Activated CD4-positive, alpha-beta T cell treated with anti-CD3 and anti-CD28 coated beads for 36 hours (primary cell): Measurements from ENCODE around the gene TMEM269. TPM values are rescaled to one million over a fixed set of nuclear protein-coding genes. Genes with fewer than 3 reads are reported as not detected.

Experiments
- ATAC-seq: fragments of 200-7000 bp; cut with Tn5 transposase; one replicate; pipeline ENCODE4 v1.10.0; 2021; ENCODE audit warnings: mild to moderate bottlenecking, moderate library complexity
- CTCF ChIA-PET: fragments of 350-600 bp; sonication (Branson Sonifier 250); formaldehyde crosslinking; loops from one replicate; lab custom pipeline; 2021; ENCODE audit warnings: antibody characterized with exemption; lab: Charles Lee
- POLR2A ChIA-PET: fragments of 350-600 bp; sonication (Branson Sonifier 250); formaldehyde crosslinking; loops from one replicate; lab custom pipeline; 2021; ENCODE audit warnings: antibody characterized with exemption, inconsistent platforms; lab: Charles Lee
- DNase-seq: peaks from one replicate; pipeline ENCODE4 v3.0.0-alpha.2; 2020
- H3K27ac Mint-ChIP-seq: one replicate; pipeline ENCODE4 v1.8.0; 2021; ENCODE audit warnings: mixed read lengths
- H3K27me3 Mint-ChIP-seq: one replicate; pipeline ENCODE4 v1.8.0; 2021; ENCODE audit warnings: mixed read lengths
- H3K36me3 Mint-ChIP-seq: one replicate; pipeline ENCODE4 v1.8.0; 2021; ENCODE audit warnings: low read depth, mixed read lengths
- H3K4me1 Mint-ChIP-seq: one replicate; pipeline ENCODE4 v1.8.0; 2021; ENCODE audit warnings: mixed read lengths
- H3K4me3 Mint-ChIP-seq: one replicate; pipeline ENCODE4 v1.8.0; 2021; ENCODE audit warnings: mild to moderate bottlenecking, moderate library complexity, mixed read lengths
- H3K9me3 Mint-ChIP-seq: one replicate; pipeline ENCODE4 v1.8.0; 2021; ENCODE audit warnings: low read depth, mixed read lengths
- intact Hi-C, 2 experiments: fragments of 100-400 bp; cut with DNase I in 1 of 2; cut with micrococcal nuclease in 1 of 2; formaldehyde crosslinking; loops; one replicate each; pipeline versions ENCODE4 v1.14.2 to v1.15.1; 2022 to 2024; cut with DNase I, micrococcal nuclease
- total RNA-seq, 2 experiments: library from RNA; stranded (reverse); gene quantifications; one replicate each; pipeline ENCODE4 v1.2.3, GENCODE V29; 2021

TMEM269 gene
- total RNA-seq, 2 experiments from 2014 or later, result 0.19 to 0.48 TPM

DNA sequence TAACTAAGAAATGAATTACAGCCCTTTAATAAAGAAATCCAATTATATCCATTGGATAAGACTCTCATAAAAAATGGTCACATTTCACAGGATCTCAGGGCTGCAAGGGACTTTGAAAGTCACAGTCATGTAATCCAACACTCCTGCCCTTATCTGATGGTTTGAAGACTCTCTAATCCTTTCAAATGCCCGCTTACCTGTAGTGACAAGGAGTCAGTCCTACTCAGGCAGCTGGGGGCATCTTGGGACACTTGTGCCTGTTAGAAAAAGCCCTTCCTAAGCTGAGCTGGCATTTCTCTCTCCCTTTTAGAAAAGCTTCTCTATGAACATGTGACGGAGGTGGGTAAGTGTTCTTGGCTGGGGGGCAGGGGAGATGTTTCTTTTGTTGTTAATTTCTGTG, 50.6 kb downstream of the TMEM269 start:
- H3K27me3 Mint-ChIP-seq, result no peaks in the 10 kb centered on the region
- H3K36me3 Mint-ChIP-seq, result no peaks in the 10 kb centered on the region
- no peaks in the 10 kb centered on the region for H3K4me1 Mint-ChIP-seq
- H3K9me3 Mint-ChIP-seq, result no peaks in the 10 kb centered on the region
- ATAC-seq, result no peak
- intact Hi-C loops, result no loop called here
- H3K27ac Mint-ChIP-seq, result no peak overlapping the region
- DNase-seq, result no peak
- H3K4me3 Mint-ChIP-seq, result no peak overlapping the region
- POLR2A ChIA-PET, result no interaction called here
- CTCF ChIA-PET, result interaction anchor here (1.2 to 1.6 kb wide), 3 partner anchors 8 to 18 kb away, joined by 3 to 5 read pairs (median 5); partner anchors contain the start of genes ERMAP, SVBP and ZNF691

GRCh38 chr1:42837709-42838108, 52.9 kb downstream of the TMEM269 start:
- ChIA-PET POLR2A (no interaction called here), CTCF (interaction anchor here (1.0 to 1.4 kb wide), 2 partner anchors 9 to 12 kb away, joined by 3 to 4 read pairs; no protein-coding TSS in a partner anchor)

GRCh38 chr1:42838482-42839190, 53.8 kb downstream of the TMEM269 start:
- H3K36me3 Mint-ChIP-seq, result peaks cover 5% of the 10 kb centered on the region
- H3K27me3 Mint-ChIP-seq, result no peaks in the 10 kb centered on the region
- ATAC-seq (no peak), DNase-seq (no peak)
- CTCF ChIA-PET, result interaction anchor here (1.0 to 1.4 kb wide), 3 partner anchors 10 to 81 kb away, joined by 3 to 4 read pairs (median 3); no protein-coding TSS in a partner anchor
- POLR2A ChIA-PET, result no interaction called here
- intact Hi-C loops, result no loop called here
- no peak overlapping the region for H3K4me3 Mint-ChIP-seq
- H3K4me1 Mint-ChIP-seq, result no peaks in the 10 kb centered on the region
- no peak overlapping the region for H3K27ac Mint-ChIP-seq
- no peaks in the 10 kb centered on the region for H3K9me3 Mint-ChIP-seq

More at GRCh38 chr1:42837709-42838108, 52.9 kb downstream of the TMEM269 start:
- DNase-seq (no peak), ATAC-seq (no peak)
- H3K4me3 Mint-ChIP-seq, result no peak overlapping the region
- no peaks in the 10 kb centered on the region for H3K27me3 Mint-ChIP-seq
- no peaks in the 10 kb centered on the region for H3K9me3 Mint-ChIP-seq
- H3K27ac Mint-ChIP-seq, result no peak overlapping the region
- intact Hi-C loops, result no loop called here
- H3K4me1 Mint-ChIP-seq, result no peaks in the 10 kb centered on the region
- H3K36me3 Mint-ChIP-seq, result no peaks in the 10 kb centered on the region

DNA sequence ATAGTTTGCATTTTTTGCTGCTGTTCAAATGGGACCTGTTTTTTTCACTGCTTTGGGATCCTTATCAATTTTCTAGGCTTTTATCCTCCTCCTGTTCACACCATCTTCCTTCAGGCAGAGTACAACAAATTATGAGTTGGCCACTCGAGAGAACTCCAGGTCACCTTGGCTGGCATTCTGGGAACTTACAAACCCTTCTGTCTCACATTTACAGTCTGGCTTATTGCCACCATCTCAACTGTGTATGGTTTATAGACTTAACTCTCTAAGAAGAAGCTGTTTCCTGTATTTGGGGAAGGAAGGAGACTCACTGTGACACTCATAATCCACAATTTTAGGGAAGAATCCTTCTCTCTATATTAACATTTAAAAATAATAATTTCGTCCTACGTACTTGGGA, 56.2 kb downstream of the TMEM269 start:
- no peak overlapping the region for H3K27ac Mint-ChIP-seq
- peaks cover 5% of the 10 kb centered on the region for H3K36me3 Mint-ChIP-seq
- H3K27me3 Mint-ChIP-seq, result no peaks in the 10 kb centered on the region
- ATAC-seq, result no peak
- H3K4me1 Mint-ChIP-seq, result peaks cover 6% of the 10 kb centered on the region
- CTCF ChIA-PET, result no interaction called here
- intact Hi-C loops, result loop anchor here in 1 of 2 experiments (10.0 kb wide), 2 partner anchors 506 to 1514 kb away; partner anchors contain the start of genes ERI3 and FOXJ3
- POLR2A ChIA-PET, result no interaction called here
- DNase-seq, result no peak
- no peaks in the 10 kb centered on the region for H3K9me3 Mint-ChIP-seq
- no peak overlapping the region for H3K4me3 Mint-ChIP-seq

GRCh38 chr1:42841440-42842147, 56.8 kb downstream of the TMEM269 start:
- no peak for DNase-seq
- peaks cover 6% of the 10 kb centered on the region for H3K4me1 Mint-ChIP-seq
- H3K27me3 Mint-ChIP-seq, result no peaks in the 10 kb centered on the region
- no peak for ATAC-seq
- no peak overlapping the region for H3K27ac Mint-ChIP-seq
- H3K36me3 Mint-ChIP-seq, result peaks cover 5% of the 10 kb centered on the region
- ChIA-PET CTCF (no interaction called here), POLR2A (no interaction called here)
- H3K4me3 Mint-ChIP-seq, result no peak overlapping the region
- intact Hi-C loops, result loop anchor here in 1 of 2 experiments (10.0 kb wide), 2 partner anchors 507 to 1513 kb away; partner anchors contain the start of genes ERI3 and FOXJ3
- no peaks in the 10 kb centered on the region for H3K9me3 Mint-ChIP-seq

GRCh38 chr1:42844592-42845140, 59.9 kb downstream of the TMEM269 start:
- Mint-ChIP-seq H3K36me3 (peaks cover 14% of the 10 kb centered on the region), H3K4me1 (peaks cover 30% of the 10 kb centered on the region), H3K9me3 (no peaks in the 10 kb centered on the region), H3K27me3 (no peaks in the 10 kb centered on the region), H3K27ac (no peak overlapping the region), H3K4me3 (no peak overlapping the region)
- CTCF ChIA-PET, result interaction anchor here (1.3 kb wide), 1 partner anchor 66 kb away, joined by 4 read pairs; no protein-coding TSS in a partner anchor
- POLR2A ChIA-PET, result interaction anchor here (0.7 kb wide), 1 partner anchor 159 kb away, joined by 3 read pairs; no protein-coding TSS in a partner anchor
- DNase-seq (peak; percentile 33), ATAC-seq (no peak)
- intact Hi-C loops, result loop anchor here in 1 of 2 experiments (5.0 to 10.0 kb wide), 4 partner anchors 510 to 1510 kb away; partner anchors contain the start of genes ELOVL1, ERI3, FOXJ3 and ST3GAL3

GRCh38 chr1:42845193-42845592, 60.4 kb downstream of the TMEM269 start:
- no peak overlapping the region for H3K4me3 Mint-ChIP-seq
- DNase-seq (no peak), ATAC-seq (no peak)
- peaks cover 20% of the 10 kb centered on the region for H3K36me3 Mint-ChIP-seq
- no peaks in the 10 kb centered on the region for H3K9me3 Mint-ChIP-seq
- ChIA-PET CTCF (interaction anchor here (1.3 to 3.6 kb wide), 3 partner anchors 28 to 247 kb away, joined by 4 to 27 read pairs (median 4); partner anchors contain the start of genes ERMAP and SVBP), POLR2A (no interaction called here)
- H3K27me3 Mint-ChIP-seq, result no peaks in the 10 kb centered on the region
- H3K4me1 Mint-ChIP-seq, result peaks cover 34% of the 10 kb centered on the region
- intact Hi-C loops, result loop anchor here in 1 of 2 experiments (5.0 to 10.0 kb wide), 4 partner anchors 510 to 1510 kb away; partner anchors contain the start of genes ELOVL1, ERI3, FOXJ3 and ST3GAL3
- no peak overlapping the region for H3K27ac Mint-ChIP-seq

DNA sequence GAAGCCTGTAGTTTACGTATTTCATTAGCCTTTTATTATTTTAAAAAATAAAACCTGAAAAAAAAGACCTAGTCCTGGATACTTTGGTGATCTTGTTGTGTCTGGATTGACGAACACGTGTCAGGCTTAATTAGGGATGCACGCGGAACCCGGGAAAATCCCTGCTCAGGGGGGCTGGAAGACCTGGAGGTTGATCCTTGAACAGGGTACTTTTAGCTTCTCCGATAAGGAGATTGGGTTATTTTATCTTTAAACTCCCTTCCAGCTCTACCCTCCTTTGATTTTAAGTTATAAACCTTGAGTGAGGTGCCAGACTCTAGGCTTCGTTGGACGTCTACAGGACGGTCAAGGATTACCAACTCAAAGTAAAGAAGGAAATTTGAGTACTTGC, 61.1 kb downstream of the TMEM269 start:
- ATAC-seq, result peak; percentile 3
- Mint-ChIP-seq H3K27ac (peak overlapping the region; percentile 87), H3K4me3 (peak overlapping the region; percentile 97), H3K27me3 (no peaks in the 10 kb centered on the region), H3K4me1 (peaks cover 34% of the 10 kb centered on the region), H3K36me3 (peaks cover 26% of the 10 kb centered on the region), H3K9me3 (peaks cover 2% of the 10 kb centered on the region)
- intact Hi-C loops, result loop anchor here (1.0 to 10.0 kb wide), 14 partner anchors 29 to 1509 kb away; partner anchors contain the start of genes ERMAP (in 2 of the 2), SVBP (in 2 of the 2), C1orf50 (in 1 of the 2) and CCDC30 (in 1 of the 2)
- CTCF ChIA-PET, result interaction anchor here (0.6 to 3.6 kb wide), 16 partner anchors 10 to 246 kb away, joined by 3 to 27 read pairs (median 5); partner anchors contain the start of genes C1orf50, ERMAP, P3H1 and SVBP
- POLR2A ChIA-PET, result interaction anchor here (0.6 to 1.4 kb wide), 8 partner anchors 25 to 1876 kb away, joined by 3 to 12 read pairs (median 4); partner anchors contain the start of genes C1orf50, ERMAP, P3H1 and SVBP
- peak; percentile 13 for DNase-seq

DNA sequence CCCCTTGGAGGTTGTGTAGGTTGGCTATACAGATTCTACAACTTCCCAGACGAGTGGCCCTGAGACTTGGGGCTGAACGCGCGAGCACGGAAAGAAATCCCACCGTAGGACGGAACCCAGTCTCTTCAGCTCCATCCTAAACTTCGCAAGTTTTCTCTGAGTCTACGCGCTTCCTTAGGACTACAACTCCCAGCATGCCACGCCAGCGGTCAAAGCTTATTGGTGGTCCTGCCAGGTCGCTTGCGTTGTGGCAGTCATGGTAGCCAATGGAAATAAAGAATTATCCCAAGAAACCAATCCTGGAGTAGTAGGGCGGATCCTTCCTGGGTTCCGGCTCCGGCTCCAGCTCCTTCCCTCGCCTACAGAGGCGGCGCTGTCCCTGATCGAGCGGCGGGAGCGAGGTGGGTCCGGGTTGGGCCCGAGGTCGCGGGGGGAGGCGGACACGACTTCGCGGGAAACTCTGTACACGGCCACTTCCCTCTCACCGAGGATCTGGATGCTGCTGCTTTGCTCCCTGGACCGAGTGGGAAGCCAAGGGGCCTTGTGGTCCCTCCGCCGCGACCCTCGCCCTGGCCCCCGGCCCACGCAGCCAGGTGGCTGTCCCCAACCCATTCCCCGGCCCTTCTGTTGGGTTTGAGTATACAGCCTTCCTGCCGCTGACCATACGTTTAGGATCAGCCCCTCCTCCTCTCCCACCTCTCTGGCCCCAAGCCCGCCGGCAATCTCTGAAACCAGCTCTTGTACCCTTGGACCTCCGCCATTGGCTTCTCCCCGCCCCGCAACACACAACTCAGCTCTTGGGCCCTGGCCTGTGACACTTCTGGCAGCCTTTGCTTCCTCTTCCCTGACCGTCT, 61.7 kb downstream of the TMEM269 start, which contains the start of gene ZNF691:
Gene ZNF691, plus strand, starts transcription at position 357 of the 854 bp plus-strand sequence. CDS start 3,046 bp downstream, outside the sequence.
- peaks cover 32% of the 10 kb centered on the region for H3K36me3 Mint-ChIP-seq
- ChIA-PET POLR2A (interaction anchor here (0.5 to 1.4 kb wide), 9 partner anchors 24 to 1875 kb away, joined by 3 to 12 read pairs (median 4); partner anchors contain the start of genes C1orf50, ERMAP, P3H1 and SVBP), CTCF (interaction anchor here (0.6 to 3.6 kb wide), 21 partner anchors 11 to 325 kb away, joined by 3 to 27 read pairs (median 4); partner anchors contain the start of genes C1orf50, CFAP57, EBNA1BP2 and ERMAP)
- ATAC-seq (peak; percentile 93), DNase-seq (peak; percentile 94)
- H3K27me3 Mint-ChIP-seq, result no peaks in the 10 kb centered on the region
- peaks cover 34% of the 10 kb centered on the region for H3K4me1 Mint-ChIP-seq
- intact Hi-C loops, result loop anchor here (1.0 to 10.0 kb wide), 14 partner anchors 29 to 1508 kb away; partner anchors contain the start of genes ERMAP (in 2 of the 2), SVBP (in 2 of the 2), C1orf50 (in 1 of the 2) and CCDC30 (in 1 of the 2)
- H3K27ac Mint-ChIP-seq, result peak within 1 kb of the TSS; percentile 89
- H3K4me3 Mint-ChIP-seq, result peak within 1 kb of the TSS; percentile 97
- H3K9me3 Mint-ChIP-seq, result peaks cover 5% of the 10 kb centered on the region
